Upper lobe of right lung (tissue), 1 donor: ENCODE results near the gene CARS1. TPM values are rescaled to one million over a fixed set of nuclear protein-coding genes. Genes with fewer than 3 reads are reported as not detected.
"Not testable (repeated sequence)": the region's sequence is repeated elsewhere in the genome, so short reads cannot be mapped to it uniquely, and the experiment has no call there.

Experiments used
- ATAC-seq: fragments of 200-7000 bp; cut with Tn5 transposase; one replicate; pipeline ENCODE4 v1.9.1; 2020; ENCODE audit warnings: mild to moderate bottlenecking, moderate library complexity
- DNase-seq: peaks from one replicate; pipeline ENCODE4 v3.0.0-alpha.2; 2020
- H3K27ac ChIP-seq: fragments of 200-600 bp; one replicate; pipeline ENCODE4 v1.8.0; 2022
- H3K27me3 ChIP-seq: fragments of 200-600 bp; one replicate; pipeline ENCODE4 v1.8.0; 2022; ENCODE audit warnings: mild to moderate bottlenecking
- H3K36me3 ChIP-seq: fragments of 200-600 bp; one replicate; pipeline ENCODE4 v1.8.0; 2022
- H3K4me1 ChIP-seq: fragments of 200-600 bp; one replicate; pipeline ENCODE4 v1.8.0; 2022
- H3K4me3 ChIP-seq: fragments of 200-600 bp; one replicate; pipeline ENCODE4 v1.8.0; 2022; ENCODE audit warnings: mild to moderate bottlenecking
- H3K9me3 ChIP-seq: fragments of 200-600 bp; one replicate; pipeline ENCODE4 v1.8.0; 2022
- intact Hi-C: fragments of 100-400 bp; cut with DNase I; formaldehyde crosslinking; loops from one replicate; pipeline ENCODE4 v1.11.0; 2022
- total RNA-seq: library from RNA; stranded (reverse); fragmentation: NEBNext Ultra II Directional; extraction: Animal tissue kit (Norgen Biotek cat#: 25700); gene quantifications from one replicate; pipeline ENCODE4 v1.2.1, GENCODE V29; 2021
- TF ChIP-seq, protein P1 (sequence below): fragments of 200-600 bp; IDR thresholded peaks from one replicate; pipeline ENCODE4 v1.8.0; 2022; ENCODE audit warnings: antibody characterized with exemption
- donor health status: DM: no; HTN: yes; CAD: no; lungs with severe emphysema.

The CARS1 gene
- total RNA-seq, 1 donor from 2014 or later = 34.6 TPM

DNA sequence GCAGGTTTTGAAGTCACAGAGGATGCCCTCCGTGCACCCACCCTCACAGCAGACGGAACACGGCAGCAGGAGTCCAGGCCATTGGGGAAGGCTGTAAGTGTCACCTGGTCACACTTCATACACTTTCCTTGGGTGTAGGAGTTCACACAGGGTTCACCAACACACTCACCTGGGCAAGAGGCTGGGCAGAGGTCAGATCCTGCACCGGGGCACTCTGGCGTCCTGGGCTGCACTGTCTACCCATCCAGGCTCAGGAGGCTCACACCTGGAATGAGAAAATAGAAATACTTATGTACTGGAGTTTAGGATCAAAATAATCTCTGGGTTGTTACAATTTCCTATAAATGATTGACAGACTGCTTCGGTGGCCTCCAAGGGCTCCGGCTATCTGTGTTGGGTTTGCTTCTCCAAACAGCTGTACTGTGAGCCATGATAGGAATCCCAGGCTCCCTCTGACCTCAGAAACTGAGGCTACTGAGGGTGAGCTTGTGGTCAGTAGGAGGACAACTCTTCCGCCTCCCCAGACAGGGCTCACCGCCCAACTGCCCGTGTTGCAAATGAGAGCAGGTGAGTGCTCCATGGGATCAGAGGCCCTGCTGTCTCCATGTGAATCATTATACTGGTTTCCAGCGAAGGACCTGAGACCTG, 20.1 kb upstream of the CARS1 start:
- Histone ChIP-seq H3K9me3 (no peaks in the 10 kb centered on the region), H3K27ac (no peak overlapping the region), H3K36me3 (no peaks in the 10 kb centered on the region), H3K4me3 (no peak overlapping the region), H3K4me1 (no peaks in the 10 kb centered on the region), H3K27me3 (no peaks in the 10 kb centered on the region)
- TF ChIP-seq, protein P1, sequence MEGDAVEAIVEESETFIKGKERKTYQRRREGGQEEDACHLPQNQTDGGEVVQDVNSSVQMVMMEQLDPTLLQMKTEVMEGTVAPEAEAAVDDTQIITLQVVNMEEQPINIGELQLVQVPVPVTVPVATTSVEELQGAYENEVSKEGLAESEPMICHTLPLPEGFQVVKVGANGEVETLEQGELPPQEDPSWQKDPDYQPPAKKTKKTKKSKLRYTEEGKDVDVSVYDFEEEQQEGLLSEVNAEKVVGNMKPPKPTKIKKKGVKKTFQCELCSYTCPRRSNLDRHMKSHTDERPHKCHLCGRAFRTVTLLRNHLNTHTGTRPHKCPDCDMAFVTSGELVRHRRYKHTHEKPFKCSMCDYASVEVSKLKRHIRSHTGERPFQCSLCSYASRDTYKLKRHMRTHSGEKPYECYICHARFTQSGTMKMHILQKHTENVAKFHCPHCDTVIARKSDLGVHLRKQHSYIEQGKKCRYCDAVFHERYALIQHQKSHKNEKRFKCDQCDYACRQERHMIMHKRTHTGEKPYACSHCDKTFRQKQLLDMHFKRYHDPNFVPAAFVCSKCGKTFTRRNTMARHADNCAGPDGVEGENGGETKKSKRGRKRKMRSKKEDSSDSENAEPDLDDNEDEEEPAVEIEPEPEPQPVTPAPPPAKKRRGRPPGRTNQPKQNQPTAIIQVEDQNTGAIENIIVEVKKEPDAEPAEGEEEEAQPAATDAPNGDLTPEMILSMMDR = no peak
- intact Hi-C loops = no loop called here
- DNase-seq (no peak), ATAC-seq (no peak)

GRCh38 chr11:3074912-3075589, 17.8 kb upstream of the CARS1 start:
- DNase-seq (no peak), ATAC-seq (peak; percentile 34)
- intact Hi-C loops = no loop called here

GRCh38 chr11:3073029-3073435, 15.8 kb upstream of the CARS1 start:
- TF ChIP-seq, protein P1 = no peak
- ATAC-seq (peak; percentile 80), DNase-seq (no peak)
- Histone ChIP-seq H3K36me3 (no peaks in the 10 kb centered on the region), H3K27ac (no peak overlapping the region), H3K27me3 (no peaks in the 10 kb centered on the region), H3K4me3 (no peak overlapping the region), H3K4me1 (no peaks in the 10 kb centered on the region), H3K9me3 (no peaks in the 10 kb centered on the region)
- intact Hi-C loops = no loop called here

More at GRCh38 chr11:3074912-3075589, 17.8 kb upstream of the CARS1 start:
- Histone ChIP-seq H3K27ac (no peak overlapping the region), H3K4me3 (no peak overlapping the region), H3K36me3 (no peaks in the 10 kb centered on the region), H3K9me3 (no peaks in the 10 kb centered on the region), H3K4me1 (no peaks in the 10 kb centered on the region), H3K27me3 (no peaks in the 10 kb centered on the region)
- TF ChIP-seq, protein P1 = no peak

DNA sequence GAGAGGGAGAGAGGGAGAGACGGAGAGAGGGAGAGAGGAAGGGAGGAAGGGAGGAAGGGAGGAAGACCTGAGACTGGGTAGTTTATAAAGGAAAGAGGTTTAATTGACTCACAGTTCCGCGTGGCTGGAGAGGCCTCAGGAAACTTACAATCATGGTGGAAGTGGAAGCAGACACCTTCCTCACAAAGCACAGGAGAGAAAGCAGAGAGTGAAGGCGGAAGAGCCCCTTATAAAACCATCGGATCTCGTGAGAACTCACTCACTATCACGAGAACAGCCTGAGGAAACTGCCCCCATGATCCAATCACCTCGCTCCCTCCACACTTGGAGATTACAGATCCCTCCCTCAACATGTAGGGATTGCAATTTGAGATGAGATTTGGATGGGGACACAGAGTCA, 12.2 kb upstream of the CARS1 start:
- no peak for DNase-seq
- Histone ChIP-seq H3K27ac (no peak overlapping the region), H3K27me3 (no peaks in the 10 kb centered on the region), H3K4me3 (no peak overlapping the region), H3K9me3 (no peaks in the 10 kb centered on the region), H3K4me1 (no peaks in the 10 kb centered on the region), H3K36me3 (no peaks in the 10 kb centered on the region)
- intact Hi-C loops = no loop called here
- TF ChIP-seq, protein P1 = no peak
- no peak for ATAC-seq

GRCh38 chr11:3066308-3066707, 9.1 kb upstream of the CARS1 start:
- DNase-seq, ATAC-seq, intact Hi-C loops: not testable (repeated sequence)

DNA sequence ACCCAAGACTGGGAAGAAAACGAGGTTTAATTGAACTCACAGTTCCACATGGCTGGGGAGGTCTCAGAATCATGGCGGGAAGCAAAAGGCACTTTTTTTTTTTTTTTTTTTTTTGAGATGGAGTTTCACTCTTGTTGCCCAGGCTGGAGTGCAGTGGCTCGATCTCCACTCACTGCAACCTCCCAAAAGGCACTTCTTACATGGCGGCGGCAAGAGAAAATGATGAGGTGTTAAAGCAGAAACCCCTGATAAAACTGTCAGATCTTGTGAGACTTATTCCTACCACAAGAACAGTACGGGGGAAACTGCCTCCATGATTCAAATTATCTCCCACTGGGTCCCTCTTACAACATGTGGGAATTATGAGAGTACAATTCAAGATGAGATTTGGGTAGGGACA, 7.5 kb upstream of the CARS1 start:
- H3K9me3 ChIP-seq, H3K27me3 ChIP-seq, H3K36me3 ChIP-seq, ATAC-seq, H3K4me3 ChIP-seq, DNase-seq, H3K4me1 ChIP-seq, H3K27ac ChIP-seq, intact Hi-C loops: not testable (repeated sequence)

More at GRCh38 chr11:3066308-3066707, 9.1 kb upstream of the CARS1 start:
- H3K27ac ChIP-seq, H3K4me3 ChIP-seq, H3K36me3 ChIP-seq, H3K4me1 ChIP-seq, H3K9me3 ChIP-seq, H3K27me3 ChIP-seq: not testable (repeated sequence)

DNA sequence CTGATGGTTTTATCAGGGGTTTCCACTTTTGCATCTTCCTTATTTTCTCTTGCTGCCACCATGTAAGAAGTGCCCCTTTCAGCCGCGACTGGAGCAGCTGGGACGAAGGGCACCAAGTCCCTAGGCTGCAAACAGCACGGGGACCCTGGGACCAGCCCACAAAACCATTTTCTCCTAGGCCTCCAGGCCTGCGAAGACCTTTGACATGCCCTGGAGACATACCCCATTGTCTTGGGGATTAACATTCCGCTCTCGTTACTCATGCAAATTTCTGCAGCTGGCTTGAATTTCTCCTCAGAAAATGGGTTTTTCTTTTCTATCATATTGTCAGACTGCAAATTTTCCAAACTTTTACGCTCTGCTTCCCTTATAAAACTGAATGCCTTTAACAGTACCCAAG, 6.7 kb upstream of the CARS1 start:
- intact Hi-C loops, H3K9me3 ChIP-seq, H3K36me3 ChIP-seq, H3K27me3 ChIP-seq, H3K4me3 ChIP-seq, H3K4me1 ChIP-seq, H3K27ac ChIP-seq, DNase-seq, ATAC-seq: not testable (repeated sequence)

DNA sequence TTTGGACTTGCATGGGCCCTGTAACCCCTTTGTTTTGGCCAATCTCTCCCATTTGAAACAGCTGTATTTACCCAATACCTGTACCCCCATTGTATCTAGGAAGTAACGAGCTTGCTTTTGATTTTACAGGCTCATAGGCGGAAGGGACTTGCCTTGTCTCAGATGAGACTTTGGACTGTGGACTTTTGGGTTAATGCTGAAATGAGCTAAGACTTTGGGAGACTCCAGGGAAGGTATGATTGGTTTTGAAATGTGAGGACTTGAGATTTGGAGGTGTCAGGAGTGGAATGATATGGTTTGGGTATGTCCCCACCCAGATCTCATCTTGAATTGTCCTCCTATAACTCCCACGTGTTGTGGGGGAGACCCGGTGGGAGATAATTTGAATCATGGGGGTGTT, 6.2 kb upstream of the CARS1 start:
- H3K27ac ChIP-seq, intact Hi-C loops, H3K36me3 ChIP-seq, H3K9me3 ChIP-seq, H3K4me1 ChIP-seq, H3K27me3 ChIP-seq, H3K4me3 ChIP-seq, DNase-seq, ATAC-seq: not testable (repeated sequence)
